AG04449 (cell line): ENCODE measurements around the gene LAYN.

Experiments used
- CTCF ChIA-PET: fragments of 350-600 bp; formaldehyde crosslinking; extraction: SDS; loops from one replicate; lab custom pipeline; 2021; ENCODE audit warnings: antibody characterized with exemption; lab: Yijun Ruan, JAX
- POLR2A ChIA-PET: fragments of 400-600, 350-600 bp; formaldehyde crosslinking; extraction: SDS; loops from one replicate; lab custom pipeline; 2020; ENCODE audit warnings: antibody characterized with exemption, inconsistent platforms; lab: Yijun Ruan, JAX
- DNase-seq: peaks from one replicate; pipeline ENCODE4 v3.0.0-alpha.2; 2010; ENCODE audit warnings: low read depth, low spot score
- H3K4me3 ChIP-seq: 2 replicates; pipeline ENCODE4 v1.5.1; 2011; ENCODE audit warnings: low read depth, mild to moderate bottlenecking, control low read depth, low read length
- CTCF ChIP-seq: IDR thresholded peaks from one replicate; pipeline ENCODE4 v1.5.1; 2011; ENCODE audit warnings: mild to moderate bottlenecking, moderate library complexity, low read length, control low read depth, inconsistent platforms; ENCODE audit not compliant: insufficient read depth; ENCODE audit errors: missing control alignments

Gene LAYN

GRCh38 chr11:111592491-111592890 is 52.0 kb downstream of the LAYN start:
- H3K4me3 ChIP-seq: no peak overlapping the region
- no peak for DNase-seq
- CTCF ChIA-PET: interaction anchor here (1.0 to 1.8 kb wide), 3 partner anchors 9 to 249 kb away, joined by 4 to 7 read pairs (median 5); no protein-coding TSS in a partner anchor
- POLR2A ChIA-PET: no interaction called here
- no peak for TF ChIP-seq CTCF

GRCh38 chr11:111596319-111596718 is 55.8 kb downstream of the LAYN start:
- CTCF ChIA-PET: interaction anchor here (0.9 to 4.0 kb wide), 6 partner anchors 9 to 246 kb away, joined by 3 to 47 read pairs (median 5); partner anchors contain the start of gene PPP2R1B
- no peak for DNase-seq
- no peak for TF ChIP-seq CTCF
- POLR2A ChIA-PET: no interaction called here
- H3K4me3 ChIP-seq: no peak overlapping the region

GRCh38 chr11:111598148-111598547 is 57.6 kb downstream of the LAYN start:
- no peak overlapping the region for H3K4me3 ChIP-seq
- ChIA-PET POLR2A (interaction anchor here (0.6 kb wide), 1 partner anchor 171 kb away, joined by 3 read pairs; no protein-coding TSS in a partner anchor), CTCF (interaction anchor here (0.9 to 4.0 kb wide), 11 partner anchors 11 to 253 kb away, joined by 3 to 47 read pairs (median 5); no protein-coding TSS in a partner anchor)
- TF ChIP-seq CTCF: no peak
- DNase-seq: no peak

GRCh38 chr11:111598559-111598958 is 58.0 kb downstream of the LAYN start:
- POLR2A ChIA-PET: interaction anchor here (0.6 kb wide), 1 partner anchor 170 kb away, joined by 3 read pairs; no protein-coding TSS in a partner anchor
- TF ChIP-seq CTCF: no peak
- DNase-seq: no peak
- CTCF ChIA-PET: interaction anchor here (0.9 to 4.0 kb wide), 11 partner anchors 11 to 252 kb away, joined by 3 to 47 read pairs (median 5); no protein-coding TSS in a partner anchor
- no peak overlapping the region for H3K4me3 ChIP-seq

GRCh38 chr11:111601636-111601978 is 61.1 kb downstream of the LAYN start:
- ChIA-PET POLR2A (no interaction called here), CTCF (interaction anchor here (0.6 to 6.7 kb wide), 14 partner anchors 9 to 243 kb away, joined by 3 to 145 read pairs (median 4); partner anchors contain the start of gene PPP2R1B)
- H3K4me3 ChIP-seq: peak overlapping the region; percentile 56
- no peak for TF ChIP-seq CTCF
- DNase-seq: no peak

GRCh38 chr11:111601979-111602864 is 61.7 kb downstream of the LAYN start, which contains the start of gene SIK2:
TSS of gene SIK2 (plus strand) at chr11:111602449. CDS start at chr11:111602564, 115 bp downstream.
- H3K4me3 ChIP-seq: peak within 1 kb of the TSS; percentile 78
- CTCF ChIA-PET: interaction anchor here (0.8 to 6.7 kb wide), 15 partner anchors 9 to 240 kb away, joined by 3 to 145 read pairs (median 4); partner anchors contain the start of gene PPP2R1B
- POLR2A ChIA-PET: interaction anchor here (0.6 to 1.1 kb wide), 3 partner anchors 163 to 217 kb away, joined by 3 to 4 read pairs (median 3); no protein-coding TSS in a partner anchor
- peak; percentile 98 for TF ChIP-seq CTCF
- DNase-seq: no peak
